BLaER1 treated with 17β-estradiol and CSF1 and Interleukin-3, amounts not matched to agents 10 nM and 100 nM (cell line): ENCODE measurements around the gene UPP1.
"Not testable (repeated sequence)": the region's sequence is repeated elsewhere in the genome, so short reads cannot be mapped to it uniquely, and the experiment has no call there.

ENCODE experiments used
- H3K27ac ChIP-seq, 11 experiments: shearing (Covaris generic); formaldehyde crosslinking; 2 replicates each; pipeline ENCODE4 v1.8.1; 2022
- H3K27me3 ChIP-seq, 11 experiments: shearing (Covaris generic); formaldehyde crosslinking; 2 replicates each; pipeline ENCODE4 v1.8.1; 2022
- H3K36me3 ChIP-seq, 11 experiments: shearing (Covaris generic); formaldehyde crosslinking; 2 replicates each; pipeline ENCODE4 v1.8.1; 2022
- H3K4me1 ChIP-seq, 10 experiments: shearing (Covaris generic); formaldehyde crosslinking; 2 replicates each; pipeline ENCODE4 v1.8.1; 2022
- H3K4me2 ChIP-seq, 11 experiments: shearing (Covaris generic); formaldehyde crosslinking; 2 replicates each; pipeline ENCODE4 v1.8.1; 2022
- H3K4me3 ChIP-seq, 10 experiments: shearing (Covaris generic); formaldehyde crosslinking; 2 replicates each; pipeline ENCODE4 v1.8.1; 2022
- H3K9ac ChIP-seq, 11 experiments: shearing (Covaris generic); formaldehyde crosslinking; 2 replicates each; pipeline ENCODE4 v1.8.1; 2022
- H3K9me3 ChIP-seq, 11 experiments: shearing (Covaris generic); formaldehyde crosslinking; replicated peaks in 1 of 11; 2 replicates each; pipeline ENCODE4 v1.8.1; 2022
- H4K20me1 ChIP-seq, 11 experiments: shearing (Covaris generic); formaldehyde crosslinking; 2 replicates each; pipeline ENCODE4 v1.8.1; 2022
- Cebpa-rat ChIP-seq, 11 experiments: shearing (Covaris generic); IDR thresholded peaks; 2 replicates each; pipeline ENCODE4 v1.8.1; 2022

UPP1 gene

GRCh38 chr7:48130658-48131108 lies 41.6 kb downstream of the UPP1 start:
- peaks cover 0 to 17% (median 7%) of the 10 kb centered on the region in 11 experiments; a peak in 10 of 22 replicates for H3K9me3 ChIP-seq
- H4K20me1 ChIP-seq: no peaks in the 10 kb centered on the region
- no peak for TF ChIP-seq Cebpa-rat (IDR thresholded peaks at IDR 0.05)
- H3K9ac ChIP-seq: no peak overlapping the region
- H3K4me1 ChIP-seq: no peaks in the 10 kb centered on the region
- no peak overlapping the region for H3K4me2 ChIP-seq
- H3K36me3 ChIP-seq: no peaks in the 10 kb centered on the region
- no peak overlapping the region for H3K4me3 ChIP-seq
- no peak overlapping the region for H3K27ac ChIP-seq
- H3K27me3 ChIP-seq: no peaks in the 10 kb centered on the region

GRCh38 chr7:48132792-48133191 lies 43.7 kb downstream of the UPP1 start:
- peaks cover 0 to 12% (median 9%) of the 10 kb centered on the region in 11 experiments; a peak in 11 of 22 replicates for H3K9me3 ChIP-seq
- no peaks in the 10 kb centered on the region for H3K36me3 ChIP-seq
- H3K27me3 ChIP-seq: no peaks in the 10 kb centered on the region
- no peak for TF ChIP-seq Cebpa-rat (IDR thresholded peaks at IDR 0.05)
- H4K20me1 ChIP-seq: no peaks in the 10 kb centered on the region
- no peak overlapping the region for H3K4me3 ChIP-seq
- no peak overlapping the region for H3K9ac ChIP-seq
- H3K27ac ChIP-seq: no peak overlapping the region
- no peaks in the 10 kb centered on the region for H3K4me1 ChIP-seq
- no peak overlapping the region for H3K4me2 ChIP-seq

DNA sequence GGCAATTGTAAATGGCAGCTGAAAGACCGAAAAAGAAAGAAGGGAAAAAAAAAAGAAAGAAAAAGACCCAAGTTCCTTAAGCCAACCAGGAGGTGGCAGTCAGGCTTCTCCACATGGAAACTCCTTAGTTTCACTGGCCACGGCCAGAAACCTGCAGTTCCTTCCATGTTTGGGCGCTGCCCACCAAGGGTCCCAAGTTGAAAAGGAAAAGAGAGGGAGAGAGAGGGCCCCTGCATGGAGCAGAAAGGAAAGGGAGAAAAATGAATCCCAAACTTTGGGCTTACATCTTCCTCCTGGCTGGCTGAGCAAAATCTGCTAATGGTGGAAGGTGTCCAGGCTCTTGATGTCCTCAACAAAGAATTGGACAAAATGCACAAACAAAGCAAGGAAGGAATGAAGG lies 50.4 kb downstream of the UPP1 start:
- H3K36me3 ChIP-seq: no peaks in the 10 kb centered on the region
- H3K27ac ChIP-seq: no peak overlapping the region
- no peaks in the 10 kb centered on the region for H3K27me3 ChIP-seq
- no peaks in the 10 kb centered on the region for H4K20me1 ChIP-seq
- no peak for TF ChIP-seq Cebpa-rat (IDR thresholded peaks at IDR 0.05)
- H3K4me2 ChIP-seq: no peak overlapping the region
- H3K4me1 ChIP-seq: peaks cover 0 to 7% (median 0%) of the 10 kb centered on the region in 10 experiments; a peak in 2 of 20 replicates
- H3K9me3 ChIP-seq: peaks cover 0 to 23% (median 16%) of the 10 kb centered on the region in 11 experiments; a peak in 16 of 22 replicates
- no peak overlapping the region for H3K9ac ChIP-seq
- no peak overlapping the region for H3K4me3 ChIP-seq

DNA sequence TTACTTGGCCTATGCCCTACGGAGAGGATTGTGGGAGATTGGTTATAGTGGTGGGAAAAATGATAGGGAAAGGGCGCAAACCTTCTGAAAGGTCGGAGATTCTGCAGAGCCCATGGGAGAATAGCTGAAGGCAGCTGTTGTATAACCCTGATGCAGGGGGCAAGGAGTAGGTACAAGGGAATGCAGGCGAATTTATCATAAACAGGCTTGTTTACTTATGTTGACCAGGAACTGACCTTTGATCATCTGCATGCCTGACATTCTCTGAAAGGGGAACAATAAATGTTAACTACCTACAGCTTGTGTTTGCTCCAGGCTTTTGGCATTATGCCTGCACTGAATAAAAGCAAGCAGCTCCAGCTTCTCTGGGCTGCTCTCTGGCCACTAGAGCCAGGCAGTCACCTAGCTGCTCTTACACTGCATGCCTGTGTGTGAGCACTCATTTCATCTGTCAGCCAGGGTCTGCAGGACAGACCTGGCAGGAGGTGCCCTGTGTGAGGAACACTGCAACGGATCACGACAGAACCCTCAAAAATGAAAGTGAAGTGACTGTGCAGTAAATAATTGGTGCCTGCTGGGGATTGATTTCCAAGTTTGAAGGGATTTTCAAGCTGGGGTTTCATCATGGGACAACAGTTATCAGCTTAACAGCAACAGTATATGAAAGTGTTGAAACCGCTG lies 51.1 kb downstream of the UPP1 start:
- H3K4me3 ChIP-seq: no peak overlapping the region
- H3K4me1 ChIP-seq: peaks cover 0 to 7% (median 0%) of the 10 kb centered on the region in 10 experiments; a peak in 2 of 20 replicates
- peak overlapping the region in 2 of 11 experiments; percentile 29 to 50; a peak in 2 of 22 replicates for H3K4me2 ChIP-seq
- no peaks in the 10 kb centered on the region for H3K36me3 ChIP-seq
- peaks cover 0 to 23% (median 16%) of the 10 kb centered on the region in 11 experiments; a peak in 16 of 22 replicates for H3K9me3 ChIP-seq
- H4K20me1 ChIP-seq: no peaks in the 10 kb centered on the region
- TF ChIP-seq Cebpa-rat (IDR thresholded peaks at IDR 0.05): no peak
- no peak overlapping the region for H3K9ac ChIP-seq
- no peak overlapping the region for H3K27ac ChIP-seq
- no peaks in the 10 kb centered on the region for H3K27me3 ChIP-seq

- Histone ChIP-seq H3K9ac (no peak overlapping the region), H3K4me3 (no peak overlapping the region), H3K4me2 (no peak overlapping the region), H3K4me1 (peaks cover 0 to 7% (median 0%) of the 10 kb centered on the region in 10 experiments; a peak in 2 of 20 replicates), H3K36me3 (no peaks in the 10 kb centered on the region), H3K27ac (no peak overlapping the region), H4K20me1 (no peaks in the 10 kb centered on the region), H3K9me3 (peaks cover 0 to 17% (median 9%) of the 10 kb centered on the region in 11 experiments; a peak in 16 of 22 replicates), H3K27me3 (no peaks in the 10 kb centered on the region)
- no peak for TF ChIP-seq Cebpa-rat (IDR thresholded peaks at IDR 0.05)
Measured at GRCh38 chr7:48141521-48141920, 52.5 kb downstream of the UPP1 start.

DNA sequence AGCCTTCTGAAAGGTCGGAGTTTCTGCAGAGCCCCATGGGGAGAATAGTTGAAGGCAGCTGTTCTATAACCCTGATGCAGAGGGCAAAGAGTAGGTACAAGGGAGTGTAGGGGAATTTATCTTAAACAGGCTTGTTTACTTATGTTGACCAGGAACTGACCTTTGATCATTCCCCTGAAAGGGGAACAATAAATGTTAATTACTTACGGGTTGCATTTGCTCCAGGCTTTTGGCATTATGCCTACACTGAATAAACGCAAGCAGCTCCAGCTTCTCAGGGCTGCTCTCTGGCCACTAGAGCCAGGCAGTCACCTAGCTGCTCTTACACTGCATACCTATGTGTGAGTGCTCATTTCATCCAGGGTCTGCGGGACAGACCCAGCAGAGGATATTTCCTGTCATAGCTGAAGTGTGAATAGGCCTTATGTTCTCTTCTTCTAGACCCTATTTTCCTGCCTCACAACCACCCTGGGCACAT lies 55.3 kb downstream of the UPP1 start:
- no peak overlapping the region for H3K4me3 ChIP-seq
- no peak overlapping the region for H3K4me2 ChIP-seq
- H3K9ac ChIP-seq: no peak overlapping the region
- H3K27me3 ChIP-seq: no peaks in the 10 kb centered on the region
- no peaks in the 10 kb centered on the region for H4K20me1 ChIP-seq
- H3K27ac ChIP-seq: no peak overlapping the region
- no peak for TF ChIP-seq Cebpa-rat (IDR thresholded peaks at IDR 0.05)
- H3K9me3 ChIP-seq: peaks cover 0 to 13% (median 8%) of the 10 kb centered on the region in 11 experiments; a peak in 9 of 22 replicates
- no peaks in the 10 kb centered on the region for H3K36me3 ChIP-seq
- peaks cover 0 to 7% (median 0%) of the 10 kb centered on the region in 10 experiments; a peak in 2 of 20 replicates for H3K4me1 ChIP-seq

GRCh38 chr7:48147078-48147591 lies 58.1 kb downstream of the UPP1 start:
- H3K4me1 ChIP-seq: no peaks in the 10 kb centered on the region
- H3K9me3 ChIP-seq: peaks cover 0 to 7% (median 1%) of the 10 kb centered on the region in 11 experiments; a peak in 7 of 22 replicates
- H3K27me3 ChIP-seq: no peaks in the 10 kb centered on the region
- H3K36me3 ChIP-seq: no peaks in the 10 kb centered on the region
- H4K20me1 ChIP-seq: no peaks in the 10 kb centered on the region
- H3K4me3 ChIP-seq: no peak overlapping the region
- no peak overlapping the region for H3K4me2 ChIP-seq
- TF ChIP-seq Cebpa-rat (IDR thresholded peaks at IDR 0.05): no peak
- no peak overlapping the region for H3K9ac ChIP-seq
- H3K27ac ChIP-seq: no peak overlapping the region

DNA sequence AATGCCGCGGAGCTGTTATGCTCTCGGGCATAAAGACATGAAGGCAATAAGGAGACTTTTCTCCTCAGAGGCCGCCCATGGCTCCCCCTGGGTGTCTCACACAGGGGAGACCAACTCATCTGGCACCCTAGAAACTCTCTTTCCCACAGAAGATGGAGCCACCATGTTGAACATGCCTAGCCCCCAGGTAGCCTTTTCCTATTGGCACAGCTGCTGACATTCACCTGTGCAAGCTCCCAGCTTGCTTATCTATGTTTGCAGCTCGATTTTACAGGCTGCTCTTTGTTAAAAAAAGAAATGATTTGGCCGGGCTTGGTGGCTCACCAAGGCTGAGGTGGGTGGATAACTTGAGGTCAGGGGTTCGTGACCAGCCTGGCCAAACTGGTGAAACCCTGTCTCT lies 58.6 kb downstream of the UPP1 start:
- H3K27ac ChIP-seq, H4K20me1 ChIP-seq, H3K36me3 ChIP-seq, H3K27me3 ChIP-seq, H3K9me3 ChIP-seq, H3K4me2 ChIP-seq, H3K4me1 ChIP-seq, H3K4me3 ChIP-seq, H3K9ac ChIP-seq: not testable (repeated sequence)

DNA sequence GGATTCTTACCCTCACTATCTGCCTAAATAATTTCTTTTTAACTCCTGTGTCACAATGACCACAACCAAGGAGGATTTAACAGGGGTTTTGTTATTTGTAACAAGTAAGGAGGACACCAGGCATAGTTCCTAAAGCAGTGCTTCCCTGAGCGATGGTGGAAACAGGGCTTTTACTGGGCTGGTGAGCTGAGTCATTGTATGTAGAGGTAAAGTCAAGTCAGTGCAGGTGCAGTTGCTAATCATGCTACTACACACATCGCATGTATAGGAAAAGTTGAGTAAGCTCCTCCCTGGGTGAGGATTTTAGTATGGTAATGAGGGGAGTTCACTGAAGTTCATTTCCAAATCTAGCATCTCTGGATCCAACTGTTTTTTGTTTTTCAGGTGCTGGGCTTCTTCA lies 59.2 kb downstream of the UPP1 start:
- no peak overlapping the region for H3K4me2 ChIP-seq
- TF ChIP-seq Cebpa-rat (IDR thresholded peaks at IDR 0.05): no peak
- H3K27me3 ChIP-seq: no peaks in the 10 kb centered on the region
- H3K27ac ChIP-seq: no peak overlapping the region
- no peaks in the 10 kb centered on the region for H3K36me3 ChIP-seq
- H3K4me1 ChIP-seq: no peaks in the 10 kb centered on the region
- no peak overlapping the region for H3K9ac ChIP-seq
- no peak overlapping the region for H3K4me3 ChIP-seq
- H3K9me3 ChIP-seq: peaks cover 0 to 7% (median 4%) of the 10 kb centered on the region in 11 experiments; a peak in 5 of 22 replicates
- H4K20me1 ChIP-seq: no peaks in the 10 kb centered on the region
